22Rv1 (cell line): ENCODE data around the gene TADA3.

Experiments used
- CTCF ChIP-seq: fragments of 450-650 bp; IDR thresholded peaks from 2 replicates; pipeline ENCODE4 v1.5.1; 2017; ENCODE audit warnings: mild to moderate bottlenecking
- ZFX ChIP-seq: fragments of 450-650 bp; IDR thresholded peaks from 2 replicates; pipeline ENCODE4 v1.6.1; 2017; ENCODE audit warnings: antibody characterized with exemption, borderline replicate concordance

GRCh38 chr3:9749296-9749644, 43.0 kb downstream of the TADA3 start:
- TF ChIP-seq CTCF (no peak), ZFX (no peak)
